NCI-H82 treated with DMSO at 0.1 percent for 48 hours (cell line): ENCODE measurements around the gene ALDH3B2.
"Not testable (repeated sequence)": the region's sequence is repeated elsewhere in the genome, so short reads cannot be mapped to it uniquely, and the experiment has no call there.

ENCODE experiments used
- DNase-seq: peaks from one replicate; lab custom pipeline; 2025; ENCODE audit not compliant: unreplicated experiment; lab: John Stamatoyannopoulos, UW

ALDH3B2 gene

GRCh38 chr11:67685641-67686332, 11.4 kb upstream of the ALDH3B2 start:
- not testable (repeated sequence) for DNase-seq

- not testable (repeated sequence) for DNase-seq
These were observed 8.0 kb upstream of the ALDH3B2 start for GRCh38 chr11:67682126-67683034.

GRCh38 chr11:67680696-67681470, 6.5 kb upstream of the ALDH3B2 start:
- no peak for DNase-seq

DNA sequence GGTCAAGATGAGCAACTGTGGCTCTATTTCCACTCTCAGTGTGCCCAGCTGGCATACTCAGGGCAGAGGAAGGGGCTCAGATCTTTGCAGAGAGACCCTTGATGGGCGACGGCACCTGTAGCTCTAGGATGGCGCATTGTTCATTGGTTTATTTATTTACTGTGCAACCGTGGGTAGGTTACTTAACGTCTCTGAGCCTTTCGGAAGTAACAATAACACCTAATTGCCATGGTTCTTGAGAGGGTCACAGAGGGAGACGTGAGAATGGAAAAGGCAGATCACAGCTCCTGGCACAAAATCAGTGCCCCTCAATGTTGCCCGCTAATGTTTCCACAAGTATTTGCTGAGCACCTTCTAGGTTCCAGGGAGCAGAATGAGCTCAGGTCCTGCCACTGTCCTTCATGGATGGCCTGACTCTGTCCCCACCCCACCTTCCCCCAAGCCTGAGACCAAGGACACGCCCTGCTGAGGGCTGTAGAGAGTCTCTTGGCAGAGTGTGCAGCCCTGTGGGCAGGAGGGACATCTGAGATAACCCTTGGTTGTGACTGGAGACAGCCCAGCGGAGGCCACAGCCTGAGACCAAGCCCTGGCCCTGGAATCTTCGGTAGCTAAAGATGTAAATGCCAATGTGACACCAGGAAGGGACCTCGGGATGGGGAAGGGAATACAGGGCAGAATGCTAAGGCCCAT, 780 bp upstream of the ALDH3B2 start:
- DNase-seq, result no peak

GRCh38 chr11:67673902-67674301, 521 bp downstream of the ALDH3B2 start:
- no peak for DNase-seq

- no peak for DNase-seq
These were observed 1.1 kb downstream of the ALDH3B2 start for GRCh38 chr11:67673358-67673757.

- no peak for DNase-seq
These were observed 3.3 kb downstream of the ALDH3B2 start for GRCh38 chr11:67671211-67671520.

DNA sequence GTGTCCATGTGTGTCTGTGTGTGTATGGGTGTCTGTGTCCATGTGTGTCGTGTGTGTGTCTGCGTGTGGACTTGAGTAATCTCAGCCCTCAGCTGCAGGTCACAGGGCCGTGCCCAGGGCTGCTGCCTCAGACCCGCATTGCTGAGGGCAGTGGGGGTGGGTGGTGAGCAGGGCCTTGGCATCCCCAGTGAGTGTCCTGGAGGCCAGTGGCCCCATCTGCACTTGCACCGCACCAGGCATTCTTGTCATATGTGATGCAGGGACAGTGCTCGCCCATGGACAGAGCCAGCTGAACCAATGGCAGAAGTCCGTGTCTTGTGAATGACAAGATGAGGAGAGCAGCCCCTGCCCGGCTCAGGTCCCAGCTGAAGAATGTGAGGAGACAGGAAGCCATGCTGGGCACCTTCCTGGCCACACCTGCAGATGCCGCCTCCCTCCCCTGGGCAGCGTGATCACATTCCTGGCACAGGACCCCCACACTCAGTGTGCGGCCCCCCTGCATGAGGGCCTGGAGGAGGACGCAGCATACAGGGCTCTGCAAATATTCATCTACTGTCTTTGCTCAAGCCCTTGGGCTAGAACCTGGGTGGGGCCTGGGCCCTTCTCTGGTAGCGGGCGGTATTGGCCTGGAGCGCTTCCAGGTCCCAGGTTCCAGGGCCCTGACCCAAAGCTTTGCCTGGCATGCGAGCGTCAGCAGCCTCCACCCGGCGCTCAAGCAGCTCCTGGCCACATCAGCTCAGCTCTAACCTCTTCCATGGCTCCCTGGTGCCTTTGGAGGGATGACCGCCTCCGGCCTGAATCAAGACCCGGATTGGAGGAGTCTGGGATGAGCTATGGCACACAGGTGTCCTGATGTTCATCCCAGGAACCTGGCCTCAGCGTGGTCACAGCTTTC, 3.9 kb downstream of the ALDH3B2 start:
- no peak for DNase-seq

DNA sequence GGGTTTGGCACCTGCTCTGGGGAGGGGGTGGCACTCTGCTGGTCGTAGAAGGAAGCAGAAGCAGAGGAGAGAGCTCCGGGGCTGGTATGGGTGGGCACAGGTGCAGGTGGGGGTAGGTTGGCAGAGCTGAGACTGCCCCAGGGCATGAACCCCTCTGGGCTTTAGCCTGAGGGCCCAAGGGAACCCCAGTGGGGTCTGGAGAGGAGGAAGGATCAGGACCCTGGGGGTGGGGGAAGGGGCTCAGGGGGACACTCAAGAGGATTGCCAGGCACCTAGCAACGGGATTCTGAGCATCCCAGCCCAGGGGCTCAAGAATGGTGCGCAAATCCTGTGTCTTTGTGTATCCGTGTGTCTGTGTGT, 6.3 kb downstream of the ALDH3B2 start:
- no peak for DNase-seq

DNA sequence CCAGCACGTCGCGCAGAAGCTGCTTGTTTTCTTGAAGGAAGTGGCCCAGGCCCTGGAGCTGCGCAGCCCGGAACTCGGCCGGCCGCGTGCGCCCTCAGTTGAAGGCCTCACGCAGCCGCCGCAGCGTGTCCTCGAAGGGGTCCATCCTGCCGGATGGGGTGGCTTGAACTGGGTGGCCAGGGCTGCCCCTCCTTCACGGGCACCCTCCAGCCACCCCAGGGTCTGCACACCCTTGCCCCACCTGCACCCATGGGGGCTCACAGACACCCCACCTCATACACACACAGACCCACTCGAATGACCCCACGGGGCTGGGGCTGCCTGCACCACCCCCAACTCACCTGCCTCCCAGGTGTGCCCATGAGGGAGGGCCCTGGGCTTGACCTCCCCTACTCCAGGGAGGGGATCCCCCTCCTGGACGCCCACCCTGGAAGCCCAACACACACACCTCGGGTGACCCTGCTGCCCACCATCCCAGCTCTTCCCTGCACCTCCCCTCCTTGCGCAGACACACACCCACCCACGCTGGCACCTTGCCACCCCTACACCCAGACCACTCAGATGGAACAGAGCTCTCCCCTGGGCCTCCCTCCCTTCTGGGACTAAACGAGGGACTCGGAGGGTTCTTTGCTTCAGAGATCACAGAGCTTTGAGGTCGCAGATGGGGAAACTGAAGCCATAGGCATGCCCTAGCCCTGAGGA, 6.8 kb downstream of the ALDH3B2 start:
- no peak for DNase-seq

GRCh38 chr11:67666676-67667489, 7.5 kb downstream of the ALDH3B2 start:
- DNase-seq, result no peak

DNA sequence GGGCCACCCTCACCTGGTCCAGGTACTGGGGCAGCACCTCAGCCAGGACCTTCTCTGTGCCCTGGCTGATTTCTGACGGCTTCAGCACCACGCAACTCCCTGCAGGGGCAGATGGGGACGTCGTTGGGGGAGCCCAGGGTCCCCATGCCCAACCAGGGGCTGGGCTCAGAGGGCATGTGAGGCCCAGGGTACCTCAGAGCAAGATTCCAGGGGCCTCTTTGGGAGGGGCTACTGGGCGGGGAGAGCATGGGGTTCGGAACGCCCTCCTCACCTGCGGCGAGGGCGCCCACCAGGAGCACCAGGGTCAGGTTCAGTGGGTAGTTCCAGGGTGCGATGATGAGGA, 8.1 kb downstream of the ALDH3B2 start:
- DNase-seq, result no peak

DNA sequence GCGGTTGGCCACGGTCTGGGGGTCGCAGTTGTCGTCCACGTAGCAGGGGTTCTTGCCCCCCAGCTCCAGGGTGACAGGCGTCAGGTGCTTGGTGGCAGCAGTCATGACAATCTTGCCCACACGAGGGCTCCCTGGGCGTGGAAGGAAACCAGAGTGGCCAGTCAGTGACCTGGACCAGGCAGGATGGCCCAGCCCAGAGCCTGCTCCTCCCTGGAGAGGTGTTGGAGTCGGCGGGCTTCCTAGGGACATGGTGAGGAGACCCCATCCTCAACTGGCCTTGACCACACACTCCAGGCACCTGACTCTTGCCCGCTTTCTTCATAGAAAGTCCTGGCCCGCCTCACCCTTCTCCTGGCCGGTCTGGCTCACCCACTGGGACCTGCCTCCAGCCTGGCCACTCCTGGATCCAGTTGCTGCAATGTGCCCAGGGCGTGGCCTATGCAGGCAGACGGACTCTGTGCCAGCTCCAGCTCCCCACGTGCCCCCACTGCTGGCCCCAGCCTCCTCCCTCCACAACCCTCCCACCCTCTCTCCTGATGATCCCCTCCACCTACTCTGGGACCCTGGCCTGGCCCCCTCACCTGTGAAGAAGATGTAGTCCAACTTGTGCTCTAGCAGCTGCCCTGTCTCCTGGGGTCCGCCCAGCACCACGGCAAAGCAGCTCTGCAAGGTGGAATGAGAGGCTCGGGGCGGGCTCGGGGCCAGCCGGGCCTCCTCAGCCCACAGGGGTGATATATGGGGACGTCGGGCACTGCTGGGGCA, 8.7 kb downstream of the ALDH3B2 start:
- DNase-seq, result no peak

- DNase-seq, result no peak
These were observed 9.5 kb downstream of the ALDH3B2 start for GRCh38 chr11:67664696-67665540.

DNA sequence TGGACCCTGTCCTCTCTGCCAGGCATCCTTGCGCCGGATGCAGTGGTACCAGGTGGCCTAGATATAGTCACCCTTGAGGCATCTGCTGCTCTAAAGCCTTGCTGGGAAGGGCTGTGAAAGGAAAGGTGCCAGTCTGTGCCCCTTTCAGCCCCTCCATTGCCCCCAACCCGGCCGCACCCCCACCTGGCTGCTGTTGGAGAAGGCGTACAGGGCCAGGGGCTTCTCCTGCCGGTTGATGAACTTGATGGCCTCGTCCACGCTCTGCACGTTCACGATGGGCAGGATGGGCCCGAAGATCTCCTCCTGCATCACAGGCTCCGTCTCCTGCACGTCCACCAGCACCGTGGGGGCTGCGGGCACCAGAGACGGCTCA, 10.2 kb downstream of the ALDH3B2 start:
- DNase-seq, result no peak

- no peak for DNase-seq
These were observed 10.8 kb downstream of the ALDH3B2 start for GRCh38 chr11:67663532-67664212.
